ENCODE measurements around the gene MCF2L.

MCF2L gene

GRCh38 chr13:112978561-112979405, 9.8 kb downstream of the MCF2L start:
- no peak for FAIRE-seq
- no peak for DNase-seq (ENCODE audit: low spot score)

DNA sequence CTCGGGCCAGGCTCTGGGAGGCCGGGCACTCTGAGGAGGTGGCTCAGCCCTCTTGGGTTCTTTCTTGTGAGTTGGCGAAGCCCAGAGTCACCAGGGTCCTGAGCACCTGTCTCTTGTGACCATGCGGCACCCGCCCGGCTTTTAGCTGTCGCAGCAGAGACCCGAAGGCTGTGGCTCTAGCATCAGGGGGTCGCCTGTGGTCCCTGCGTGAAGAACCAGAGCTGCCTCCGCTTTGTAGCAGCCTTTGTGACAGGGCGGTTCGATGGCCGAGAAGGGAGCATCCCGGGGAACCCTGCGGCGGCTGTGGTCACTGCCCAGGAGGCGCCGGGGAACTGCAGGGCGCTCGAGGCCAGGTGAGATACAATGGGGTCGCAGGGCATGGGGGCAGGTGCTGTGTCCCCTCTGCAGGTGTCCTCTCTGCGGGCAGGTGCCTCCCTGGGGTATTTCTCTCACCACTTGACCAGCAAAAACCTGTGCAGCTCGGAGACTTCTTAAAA, 10.4 kb downstream of the MCF2L start:
- FAIRE-seq (no peak), DNase-seq (ENCODE audit: low spot score) (no peak)

DNA sequence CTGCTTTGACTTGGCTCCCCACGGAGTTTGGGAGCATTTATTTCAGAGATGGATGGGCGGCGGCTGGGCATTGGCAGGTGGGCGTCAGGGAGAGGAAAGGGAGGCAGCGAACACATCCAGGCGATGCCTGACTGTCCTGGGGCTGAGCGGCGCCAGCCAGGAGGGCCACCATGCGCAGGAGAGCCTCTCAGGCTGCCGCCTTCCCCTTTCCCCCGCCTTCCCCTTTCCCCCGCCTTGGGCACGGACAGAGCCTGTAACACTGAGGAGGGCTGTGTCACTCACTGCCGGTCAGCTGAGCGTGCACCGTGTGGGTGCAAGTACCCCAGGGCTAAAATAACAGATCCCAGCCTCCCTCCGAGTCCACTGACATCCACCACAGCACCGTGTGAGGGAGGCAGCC, 11.4 kb downstream of the MCF2L start:
- FAIRE-seq (no peak), DNase-seq (ENCODE audit: low spot score) (no peak)

DNA sequence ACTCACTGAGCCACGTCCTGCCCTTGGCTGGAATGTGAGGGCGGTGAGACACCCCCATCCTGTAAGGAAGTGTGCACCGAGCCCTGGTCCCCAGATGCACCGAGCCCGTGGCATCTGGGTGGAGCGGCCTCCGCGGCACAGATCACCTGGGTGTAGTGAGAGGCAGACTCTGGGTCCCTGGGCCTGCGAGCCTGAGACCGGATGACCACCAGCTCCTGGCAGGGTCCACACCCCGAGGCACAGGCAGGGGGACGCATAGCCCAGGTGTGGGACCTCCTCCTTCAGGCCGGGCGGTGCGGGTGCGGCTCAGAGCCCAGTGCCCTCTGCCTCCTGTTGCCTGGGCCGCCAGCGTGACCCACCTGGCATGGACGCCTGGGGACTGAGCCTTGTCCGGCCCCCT, 12.4 kb downstream of the MCF2L start:
- DNase-seq (ENCODE audit: low spot score) (no peak), FAIRE-seq (no peak)

DNA sequence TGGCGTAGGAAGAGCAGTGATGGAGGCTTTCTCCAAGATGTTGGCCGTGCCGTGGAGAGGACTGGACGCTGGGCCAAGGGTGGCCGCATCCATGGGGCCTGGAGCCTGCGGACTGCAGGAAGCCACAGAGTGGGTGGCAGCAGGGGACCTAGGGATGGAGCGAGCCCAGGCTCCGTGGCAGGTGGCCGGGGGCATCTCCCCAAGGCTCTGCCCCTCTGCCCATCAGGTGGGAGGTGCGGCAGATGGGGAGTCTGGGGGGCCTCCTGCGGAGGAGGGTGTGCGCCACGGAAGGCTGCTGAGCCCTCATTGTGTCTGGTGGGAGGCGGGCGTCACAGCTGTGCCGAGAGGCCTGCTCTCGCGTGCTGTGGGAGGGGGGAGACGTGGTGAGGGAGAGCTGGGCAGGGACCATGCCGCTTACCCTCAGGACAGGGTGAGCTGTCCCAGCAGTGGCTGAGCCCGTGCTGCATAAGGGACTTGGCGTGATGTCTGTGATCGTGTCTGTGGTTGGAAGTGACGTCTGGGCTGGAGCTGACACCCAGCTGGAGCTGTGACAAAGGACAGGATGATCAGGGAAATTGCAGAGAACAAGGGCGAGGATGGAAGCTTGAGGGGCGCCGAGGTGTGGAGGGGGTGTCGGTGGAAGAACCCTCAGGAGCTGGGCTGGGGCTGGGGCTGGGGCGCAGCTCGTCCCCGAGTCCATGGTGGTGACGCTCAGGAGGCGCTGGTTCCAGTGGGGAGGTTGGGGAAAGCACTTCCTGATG, 13.4 kb downstream of the MCF2L start:
- FAIRE-seq (no peak), DNase-seq (ENCODE audit: low spot score) (no peak)

GRCh38 chr13:112983042-112983305, 14.0 kb downstream of the MCF2L start:
- FAIRE-seq, result no peak
- DNase-seq (ENCODE audit: low spot score), result no peak

- DNase-seq (ENCODE audit: low spot score) (no peak), FAIRE-seq (no peak)
Measured at GRCh38 chr13:112983428-112984196, 14.6 kb downstream of the MCF2L start.

GRCh38 chr13:112984501-112984900, 15.5 kb downstream of the MCF2L start:
- DNase-seq (ENCODE audit: low spot score), result no peak
- FAIRE-seq, result no peak

DNA sequence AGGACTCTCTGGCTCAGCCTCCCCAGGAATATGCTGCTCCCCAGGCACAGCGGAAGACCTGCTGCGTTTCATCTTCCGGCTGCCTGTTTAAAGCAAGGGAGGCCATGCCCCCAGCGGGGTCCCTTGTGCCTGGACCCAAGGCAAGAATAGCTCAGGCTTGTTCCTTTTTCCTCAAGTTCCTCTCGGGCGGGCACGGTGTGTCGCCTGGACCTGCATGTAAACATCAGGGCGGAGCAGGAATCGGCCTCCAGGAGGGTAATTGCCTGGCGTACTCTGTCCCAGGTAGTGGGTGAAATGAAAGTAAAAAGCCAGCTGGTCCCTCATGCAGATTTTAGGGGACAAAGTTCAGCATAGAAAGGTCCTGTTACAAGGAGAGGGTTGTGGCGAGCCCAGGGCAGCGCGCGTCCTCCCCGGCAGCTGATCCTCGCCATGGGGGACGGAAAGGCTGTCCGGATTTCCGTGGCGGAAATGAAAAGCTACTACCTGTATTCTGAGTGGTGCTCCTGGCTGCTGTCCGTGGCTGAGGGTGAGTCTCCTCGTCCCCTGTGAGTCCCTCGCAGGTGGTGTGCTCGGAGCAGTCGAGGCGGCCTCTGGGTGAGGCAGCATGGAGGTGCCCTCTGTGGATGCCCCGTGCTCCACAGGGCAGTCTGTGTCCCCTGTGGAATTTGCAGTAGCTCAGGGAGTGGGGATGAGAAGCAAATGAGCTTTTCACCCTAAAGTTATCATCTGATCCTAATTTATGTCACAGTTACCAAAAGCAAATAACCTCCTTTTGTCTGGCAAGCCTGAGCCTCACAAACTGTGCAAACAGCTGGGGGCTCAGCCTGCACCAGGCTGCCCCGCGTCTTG, 16.2 kb downstream of the MCF2L start:
- FAIRE-seq (no peak), DNase-seq (ENCODE audit: low spot score) (no peak)

DNA sequence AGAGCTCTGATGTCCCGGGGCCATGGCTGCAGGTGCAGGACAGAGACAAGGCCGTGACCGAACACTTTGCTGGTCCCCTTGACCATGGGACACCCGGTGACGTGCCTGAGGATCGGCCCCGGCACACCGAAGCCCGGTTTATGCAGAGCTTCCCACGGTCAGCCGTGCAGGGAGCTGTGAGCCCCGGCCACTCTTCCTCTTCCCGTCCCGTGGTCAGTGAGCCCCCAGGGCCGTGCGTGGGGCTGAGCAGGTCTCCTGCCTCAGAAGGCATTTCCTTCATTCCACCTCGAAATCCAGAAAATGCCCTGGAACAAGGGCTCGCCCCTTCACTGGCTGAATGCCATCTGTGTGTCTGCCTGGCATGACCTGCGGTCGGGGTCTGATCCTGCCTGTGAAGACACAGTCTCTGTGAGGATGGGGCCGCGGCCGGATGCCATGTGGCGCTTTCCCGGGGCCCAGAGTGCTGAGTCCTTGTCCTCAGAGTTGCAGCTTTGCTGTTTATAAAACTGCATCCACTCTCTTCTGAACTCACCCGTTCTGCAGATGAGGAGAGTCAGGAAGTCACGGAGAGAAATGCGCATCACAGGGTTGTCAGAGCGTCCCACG, 16.9 kb downstream of the MCF2L start:
- FAIRE-seq (no peak), DNase-seq (ENCODE audit: low spot score) (no peak)

- no peak for FAIRE-seq
- no peak for DNase-seq (ENCODE audit: low spot score)
Measured at GRCh38 chr13:112986470-112986869, 17.5 kb downstream of the MCF2L start.

DNA sequence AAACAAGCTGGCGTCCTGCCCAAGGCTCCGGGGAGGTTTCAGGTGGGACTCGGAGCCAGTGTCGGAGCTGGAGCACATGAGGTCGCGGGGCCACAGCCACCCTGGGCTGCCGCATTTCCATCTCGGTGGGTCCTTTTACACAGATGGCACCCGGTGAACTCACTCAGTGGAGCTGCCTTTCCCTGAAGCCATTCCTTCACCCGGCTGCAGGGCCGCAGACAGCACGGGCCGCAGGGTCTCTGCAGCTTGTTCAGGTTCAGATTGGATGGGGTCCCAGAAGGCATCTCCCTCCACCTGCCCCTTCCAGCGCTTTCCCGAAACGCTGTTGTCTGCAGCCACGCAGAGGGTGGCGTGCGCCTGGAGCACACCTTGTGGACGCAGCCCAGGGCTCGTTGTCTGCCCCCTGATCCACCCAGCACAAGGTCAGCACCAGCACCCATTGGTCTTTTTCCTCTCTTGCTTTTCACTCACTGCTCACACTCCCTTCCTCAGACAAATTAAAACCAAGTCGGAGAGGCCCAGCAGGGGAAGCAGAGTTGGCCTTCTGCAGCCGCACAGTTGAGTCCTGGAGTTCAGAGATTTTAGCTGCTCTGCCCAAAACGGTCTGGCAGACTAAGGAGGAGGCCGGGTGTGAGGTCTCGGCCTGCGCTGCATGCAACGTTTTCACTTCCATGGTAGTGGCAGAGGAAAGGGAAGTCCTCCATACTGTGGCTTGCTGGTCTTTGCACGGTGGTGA, 18.1 kb downstream of the MCF2L start:
- DNase-seq (ENCODE audit: low spot score), result no peak
- FAIRE-seq, result no peak

- DNase-seq (ENCODE audit: low spot score), result no peak
- peak; percentile 48 for FAIRE-seq
Measured at GRCh38 chr13:112987682-112988024, 18.6 kb downstream of the MCF2L start.

DNA sequence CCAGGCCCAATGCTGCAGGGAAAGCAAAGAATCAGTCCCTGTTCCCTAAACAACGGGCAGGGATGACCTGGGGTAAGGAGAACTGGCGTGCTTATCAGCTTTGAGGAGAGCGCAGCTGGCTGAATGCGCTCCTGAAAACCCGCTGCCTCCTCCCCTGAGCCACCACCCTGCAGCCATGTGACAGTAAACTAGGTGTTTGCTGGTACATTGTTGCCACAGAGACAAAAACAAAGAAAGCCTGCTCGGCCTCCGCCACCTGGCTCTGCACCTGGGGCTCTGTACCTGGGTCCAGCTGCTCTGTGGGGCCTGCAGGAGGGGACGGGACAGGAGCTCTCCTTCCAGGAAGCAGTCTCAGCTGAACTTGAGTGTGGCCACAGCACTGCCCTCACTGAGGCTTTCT, 21.8 kb downstream of the MCF2L start:
- DNase-seq (ENCODE audit: low spot score), result no peak
- FAIRE-seq, result no peak

DNA sequence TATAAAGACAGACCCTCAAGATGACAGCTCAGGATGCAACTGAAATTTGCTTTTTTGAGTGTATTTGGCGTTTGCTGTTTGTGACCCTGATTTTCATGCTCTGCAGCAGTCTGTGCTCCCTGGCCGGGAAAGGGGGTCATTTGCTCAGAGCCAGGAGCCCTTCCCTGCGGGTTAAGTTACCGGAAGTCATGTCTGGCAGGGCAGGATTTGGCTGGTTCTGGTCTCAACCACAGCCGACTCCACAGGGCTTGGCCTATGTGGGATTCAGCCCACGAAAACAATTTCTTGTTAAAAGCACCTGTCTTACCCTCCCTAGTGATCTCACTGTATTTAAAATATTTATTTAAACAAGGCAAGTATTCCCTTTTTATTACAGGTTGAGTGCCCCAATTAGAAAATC, 22.6 kb downstream of the MCF2L start:
- DNase-seq (ENCODE audit: low spot score) (no peak), FAIRE-seq (no peak)

- DNase-seq (ENCODE audit: low spot score) (no peak), FAIRE-seq (no peak)
Measured at GRCh38 chr13:112992931-112993680, 24.1 kb downstream of the MCF2L start.

DNA sequence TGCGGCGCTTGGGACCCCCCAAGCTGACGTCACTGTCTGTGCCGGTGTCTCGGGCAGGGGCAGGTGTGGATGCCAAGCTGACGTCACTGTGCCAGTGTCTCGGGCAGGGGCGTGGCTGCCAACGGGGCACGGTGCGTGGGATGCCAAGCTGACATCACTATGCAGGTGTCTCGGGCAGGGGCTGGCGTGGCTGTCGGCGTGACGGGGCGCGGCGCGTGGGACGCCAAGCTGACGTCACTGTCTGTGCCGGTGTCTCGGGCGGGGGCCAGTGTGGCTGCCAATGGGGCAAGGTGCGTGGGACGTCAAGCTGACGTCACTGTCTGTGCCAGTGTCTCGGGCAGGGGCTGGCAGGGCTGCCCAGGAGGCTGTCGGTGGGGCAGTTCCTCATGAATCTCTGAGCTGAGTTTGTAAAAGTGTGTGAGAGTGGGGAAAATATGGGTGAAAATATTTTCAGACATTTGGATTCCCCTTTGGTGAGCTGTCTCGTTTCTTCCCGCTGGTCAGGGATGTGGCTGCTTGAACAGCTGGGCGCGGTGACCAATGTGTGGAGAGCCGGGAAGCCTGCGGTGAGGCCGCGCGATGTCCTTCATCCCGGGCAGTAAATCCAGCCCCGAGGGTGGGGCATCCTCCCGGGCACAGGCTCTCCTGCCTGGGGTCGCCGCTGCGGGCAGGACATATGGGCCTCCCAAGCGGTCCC, 25.2 kb downstream of the MCF2L start:
- peak; percentile 98 for FAIRE-seq
- DNase-seq (ENCODE audit: low spot score), result peak; percentile 54

DNA sequence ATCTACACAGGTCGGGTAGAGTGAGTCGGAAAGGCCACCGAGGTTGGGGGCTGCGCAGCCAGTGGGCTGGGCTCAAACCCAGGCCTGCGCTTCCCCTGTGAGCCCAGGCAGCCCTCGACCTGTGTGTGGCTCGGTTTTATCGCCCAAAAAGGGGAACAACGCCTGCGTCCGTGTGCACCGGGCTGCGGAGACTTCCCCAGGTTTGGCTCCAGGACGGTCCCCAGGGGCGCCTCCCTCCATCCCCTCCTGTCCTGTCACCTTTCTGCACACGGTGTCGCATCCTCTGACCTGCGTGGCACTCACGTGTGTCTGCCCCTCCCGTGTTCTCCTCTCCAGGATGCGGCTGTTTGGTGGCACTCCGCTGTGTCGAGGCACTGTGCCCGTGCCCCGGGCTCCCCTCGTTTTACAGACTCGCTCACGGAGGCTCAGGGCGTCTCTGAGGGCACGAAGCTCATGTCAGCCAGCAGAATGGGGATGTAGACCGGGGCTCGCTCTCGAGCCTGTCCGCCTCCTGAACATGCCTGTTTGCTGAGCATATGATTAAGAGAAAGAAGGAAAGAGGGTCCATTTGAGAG, 25.9 kb downstream of the MCF2L start:
- FAIRE-seq (no peak), DNase-seq (ENCODE audit: low spot score) (no peak)

Measured in urothelium cell line (cell line).